HCT116 (cell line): Measurements from ENCODE around the gene TMEM168. TPM values are rescaled to one million over a fixed set of nuclear protein-coding genes. Genes with fewer than 3 reads are reported as not detected.

Source experiments
- ATAC-seq: fragments of 200-7000 bp; cut with Tn5 transposase; 2 replicates; pipeline ENCODE4 v1.9.1; 2020; ENCODE audit warnings: mild to moderate bottlenecking, moderate library complexity
- BruUV-seq: library from RNA; stranded (reverse); fragments of 400-500 nt; replicated peaks from 2 replicates; lab custom pipeline; 2021; lab: Mats Ljungman, UMichigan
- CTCF ChIA-PET: fragments of 300-600 bp; sonication (Branson Sonifier 250); formaldehyde crosslinking; loops from one replicate; lab custom pipeline; 2021; ENCODE audit warnings: antibody characterized with exemption; lab: Charles Lee
- POLR2A ChIA-PET: fragments of 300-600, 350-600 bp; sonication (Branson Sonifier 250); formaldehyde crosslinking; loops from one replicate; lab custom pipeline; 2021; ENCODE audit warnings: antibody characterized with exemption; lab: Charles Lee
- RAD21 ChIA-PET, 2 experiments: fragments of 300-600 bp; sonication (Branson Sonifier 250); formaldehyde crosslinking; loops; one replicate each; lab custom pipeline; 2023; ENCODE audit warnings: low total read pairs in 2 of 2; ENCODE audit not compliant: uncharacterized antibody in 2 of 2, unreplicated experiment in 2 of 2, low non-redundant PET in 1 of 2; lab: Charles Lee
- DNase-seq: peaks from one replicate; pipeline ENCODE4 v3.0.0-alpha.2; 2010; ENCODE audit warnings: low read depth, low spot score
- H2AFZ ChIP-seq: fragments of 200-600 bp; shearing (Covaris generic), sonication (generic); 2 replicates; pipeline ENCODE4 v1.6.1; 2017; ENCODE audit warnings: low read depth, mixed run types, mixed read lengths, antibody characterized with exemption, low read length; ENCODE audit not compliant: poor library complexity, severe bottlenecking
- H3K27ac ChIP-seq: 2 replicates; pipeline ENCODE4 v1.5.1; 2012; ENCODE audit warnings: low read depth, low read length
- H3K27me3 ChIP-seq: fragments of 200-600 bp; sonication (generic); 2 replicates; pipeline ENCODE4 v1.6.1; 2016; ENCODE audit warnings: mixed run types, low read length, mixed read lengths; ENCODE audit not compliant: insufficient read depth
- H3K36me3 ChIP-seq, 2 experiments: fragments of 200-500 bp in 1 of 2; fragments of 200-600 bp in 1 of 2; sonication (Bioruptor generic) in 1 of 2; sonication (generic) in 1 of 2; 2 replicates each; pipeline versions ENCODE4 v1.5.1 to v1.6.1; 2014 to 2016; ENCODE audit warnings: low read length in 2 of 2, inconsistent platforms in 1 of 2, mixed read lengths in 1 of 2, mixed run types in 1 of 2; ENCODE audit not compliant: insufficient read depth in 2 of 2, control insufficient read depth in 1 of 2
- H3K4me1 ChIP-seq, 2 experiments: fragments of 200-600 bp in 1 of 2; sonication (generic) in 1 of 2; 2 replicates each; pipeline versions ENCODE4 v1.5.1 to v1.6.1; 2012 to 2017; ENCODE audit warnings: low read length in 2 of 2, inconsistent platforms in 1 of 2, mild to moderate bottlenecking in 1 of 2, mixed read lengths in 1 of 2, mixed run types in 1 of 2, moderate library complexity in 1 of 2; ENCODE audit not compliant: insufficient read depth in 2 of 2, control insufficient read depth in 1 of 2
- H3K4me2 ChIP-seq: fragments of 200-600 bp; sonication (generic); 2 replicates; pipeline ENCODE4 v1.6.1; 2017; ENCODE audit warnings: mixed run types, low read length, mixed read lengths
- H3K4me3 ChIP-seq, 2 experiments: fragments of 200-600 bp in 1 of 2; sonication (generic) in 1 of 2; replicated peaks in 1 of 2; 2 replicates each; pipeline ENCODE4 v1.5.1; 2011 to 2016; ENCODE audit warnings: low read length in 2 of 2, control low read depth in 1 of 2, low read depth in 1 of 2, mild to moderate bottlenecking in 1 of 2, mixed read lengths in 1 of 2, mixed run types in 1 of 2
- H3K79me2 ChIP-seq: fragments of 200-600 bp; sonication (generic); 2 replicates; pipeline ENCODE4 v1.6.1; 2017; ENCODE audit warnings: mild to moderate bottlenecking, mixed run types, low read length, moderate library complexity, mixed read lengths; ENCODE audit not compliant: insufficient read depth
- H3K9ac ChIP-seq: fragments of 200-600 bp; sonication (generic); 2 replicates; pipeline ENCODE4 v1.6.1; 2016; ENCODE audit warnings: low read length, mixed read lengths
- H3K9me2 ChIP-seq: fragments of 200-600 bp; sonication (generic), shearing (Covaris generic); 2 replicates; pipeline ENCODE4 v1.6.1; 2017; ENCODE audit warnings: mixed run types, mild to moderate bottlenecking, moderate library complexity; ENCODE audit not compliant: insufficient read depth
- H3K9me3 ChIP-seq, 2 experiments: fragments of 200-500 bp in 1 of 2; fragments of 200-600 bp in 1 of 2; sonication (Bioruptor generic) in 1 of 2; sonication (generic) in 1 of 2; 2 replicates each; pipeline ENCODE4 v1.6.1; 2014 to 2017; ENCODE audit warnings: low read length in 2 of 2, mixed read lengths in 2 of 2, inconsistent platforms in 1 of 2, low read depth in 1 of 2, mild to moderate bottlenecking in 1 of 2, mixed run types in 1 of 2, moderate library complexity in 1 of 2; ENCODE audit not compliant: control insufficient read depth in 1 of 2, insufficient read depth in 1 of 2
- H4K20me1 ChIP-seq: fragments of 200-600 bp; sonication (generic), shearing (Covaris generic); 2 replicates; pipeline ENCODE4 v1.6.1; 2017; ENCODE audit warnings: mixed run types, mild to moderate bottlenecking, moderate library complexity; ENCODE audit not compliant: insufficient read depth
- ATF3 ChIP-seq: IDR thresholded peaks from 2 replicates; pipeline ENCODE4 v1.6.1; 2012
- CTCF ChIP-seq, 3 experiments: fragments of 200-600 bp in 1 of 3; sonication (generic) in 1 of 3; IDR thresholded peaks in 2 of 3; conservative IDR thresholded peaks in 1 of 3; 2 replicates each; pipeline ENCODE4 v1.5.1; 2012 to 2017; ENCODE audit warnings: low read depth in 2 of 3, low read length in 2 of 3, antibody characterized with exemption in 1 of 3, borderline replicate concordance in 1 of 3, control low read depth in 1 of 3, mild to moderate bottlenecking in 1 of 3, mixed read lengths in 1 of 3, mixed run types in 1 of 3, moderate library complexity in 1 of 3; ENCODE audit not compliant: insufficient read depth in 1 of 3
- EGR1 ChIP-seq: IDR thresholded peaks from 2 replicates; pipeline ENCODE4 v1.6.1; 2012; ENCODE audit warnings: low read depth
- ELF1 ChIP-seq: IDR thresholded peaks from 2 replicates; pipeline ENCODE4 v1.6.1; 2012; ENCODE audit warnings: low read depth, borderline replicate concordance
- EZH2 ChIP-seq: fragments of 200-600 bp; sonication (generic); IDR thresholded peaks from 2 replicates; pipeline ENCODE4 v1.6.1; 2017; ENCODE audit warnings: antibody characterized with exemption, mixed run types
- EZH2phosphoT487 ChIP-seq: fragments of 200-600 bp; IDR thresholded peaks from 2 replicates; pipeline ENCODE4 v1.6.1; 2018; ENCODE audit warnings: antibody characterized with exemption, borderline replicate concordance
- FOSL1 ChIP-seq: IDR thresholded peaks from 2 replicates; pipeline ENCODE4 v1.6.1; 2012; ENCODE audit warnings: low read depth
- JUND ChIP-seq: IDR thresholded peaks from 2 replicates; pipeline ENCODE4 v1.6.1; 2012
- MAX ChIP-seq: IDR thresholded peaks from 2 replicates; pipeline ENCODE4 v1.6.1; 2012
- POLR2A ChIP-seq: IDR thresholded peaks from 2 replicates; pipeline ENCODE4 v1.7.0; 2011; ENCODE audit warnings: borderline replicate concordance; ENCODE audit not compliant: insufficient read depth, insufficient read length; ENCODE audit errors: extremely low read depth
- POLR2AphosphoS5 ChIP-seq: IDR thresholded peaks from 2 replicates; pipeline ENCODE4 v1.6.1; 2011; ENCODE audit warnings: mild to moderate bottlenecking, low read depth, low read length, moderate library complexity
- RAD21 ChIP-seq: IDR thresholded peaks from 2 replicates; pipeline ENCODE4 v1.6.1; 2012; ENCODE audit warnings: low read depth, mild to moderate bottlenecking
- REST ChIP-seq: IDR thresholded peaks from 2 replicates; pipeline ENCODE4 v1.6.1; 2012; ENCODE audit warnings: low read depth
- SIN3A ChIP-seq: IDR thresholded peaks from 2 replicates; pipeline ENCODE4 v1.6.1; 2012; ENCODE audit warnings: low read depth
- SP1 ChIP-seq: IDR thresholded peaks from 2 replicates; pipeline ENCODE4 v1.6.1; 2012; ENCODE audit warnings: low read depth
- SRF ChIP-seq: IDR thresholded peaks from 2 replicates; pipeline ENCODE4 v1.6.1; 2012; ENCODE audit warnings: low read depth
- TCF7L2 ChIP-seq: IDR thresholded peaks from 2 replicates; pipeline ENCODE4 v1.7.0; 2011; ENCODE audit warnings: borderline replicate concordance, inconsistent platforms; ENCODE audit not compliant: insufficient read depth, insufficient read length; ENCODE audit errors: extremely low read depth
- YY1 ChIP-seq: IDR thresholded peaks from 2 replicates; pipeline ENCODE4 v1.6.1; 2011; ENCODE audit warnings: low read length, low read depth, moderate library complexity, mild to moderate bottlenecking; ENCODE audit not compliant: insufficient replicate concordance; ENCODE audit errors: extremely low read depth
- ZBTB33 ChIP-seq: IDR thresholded peaks from 2 replicates; pipeline ENCODE4 v1.6.1; 2011; ENCODE audit warnings: mild to moderate bottlenecking, low read length, moderate library complexity; ENCODE audit not compliant: insufficient replicate concordance; ENCODE audit errors: extremely low read depth
- intact Hi-C: fragments of 100-400 bp; cut with micrococcal nuclease; formaldehyde crosslinking; loops from 2 replicates; pipeline ENCODE4 v1.10.0; 2022
- total RNA-seq: library from RNA; stranded (reverse); gene quantifications from one replicate; pipeline ENCODE4 v1.2.1, GENCODE V29; 2021; ENCODE audit not compliant: unreplicated experiment

The TMEM168 gene
- total RNA-seq, 1 experiment from 2014 or later = 16.5 TPM

GRCh38 chr7:112806156-112806555 lies 16.0 kb upstream of the TMEM168 start:
- H3K9ac ChIP-seq = no peak overlapping the region
- RAD21 ChIA-PET = no interaction called here
- no peaks in the 10 kb centered on the region for H3K27me3 ChIP-seq
- BruUV-seq = no TSS peak
- no peaks in the 10 kb centered on the region for H3K9me2 ChIP-seq
- no peaks in the 10 kb centered on the region for H3K79me2 ChIP-seq
- H3K4me2 ChIP-seq = no peak overlapping the region
- no peak for DNase-seq
- no peak overlapping the region for H2AFZ ChIP-seq
- H3K4me3 ChIP-seq = no peak overlapping the region
- no peaks in the 10 kb centered on the region for H3K4me1 ChIP-seq
- H3K36me3 ChIP-seq = no peaks in the 10 kb centered on the region
- H3K27ac ChIP-seq = no peak overlapping the region
- H3K9me3 ChIP-seq = no peaks in the 10 kb centered on the region
- no peak for ATAC-seq
- H4K20me1 ChIP-seq = no peaks in the 10 kb centered on the region
- intact Hi-C loops = no loop called here
- no peak for TF ChIP-seq EZH2phosphoT487
- TF ChIP-seq EZH2 = no peak
- no peak for TF ChIP-seq TCF7L2
- no peak for TF ChIP-seq SP1
- no peak for TF ChIP-seq CTCF (IDR thresholded peaks at IDR 0.05 in 2 of 3, conservative IDR thresholded peaks at IDR 0.05 in 1 of 3; ENCODE audit: borderline replicate concordance in 1 of 3, insufficient read depth in 1 of 3, low read depth in 2 of 3, low read length in 2 of 3)
- no peak for TF ChIP-seq SIN3A
- no peak for TF ChIP-seq FOSL1
- no peak for TF ChIP-seq SRF
- TF ChIP-seq JUND = no peak
- TF ChIP-seq POLR2A = no peak
- TF ChIP-seq ZBTB33 = no peak
- TF ChIP-seq RAD21 = no peak
- TF ChIP-seq POLR2AphosphoS5 = no peak
- no peak for TF ChIP-seq ATF3
- no peak for TF ChIP-seq MAX
- no peak for TF ChIP-seq ELF1
- no peak for TF ChIP-seq EGR1
- no peak for TF ChIP-seq REST
- TF ChIP-seq YY1 = no peak
- CTCF ChIA-PET = no interaction called here
- POLR2A ChIA-PET = no interaction called here
